Measurements from ENCODE around the gene PPP2R2B.
"Not testable (repeated sequence)": the region's sequence is repeated elsewhere in the genome, so short reads cannot be mapped to it uniquely, and the experiment has no call there.

PPP2R2B gene

DNA sequence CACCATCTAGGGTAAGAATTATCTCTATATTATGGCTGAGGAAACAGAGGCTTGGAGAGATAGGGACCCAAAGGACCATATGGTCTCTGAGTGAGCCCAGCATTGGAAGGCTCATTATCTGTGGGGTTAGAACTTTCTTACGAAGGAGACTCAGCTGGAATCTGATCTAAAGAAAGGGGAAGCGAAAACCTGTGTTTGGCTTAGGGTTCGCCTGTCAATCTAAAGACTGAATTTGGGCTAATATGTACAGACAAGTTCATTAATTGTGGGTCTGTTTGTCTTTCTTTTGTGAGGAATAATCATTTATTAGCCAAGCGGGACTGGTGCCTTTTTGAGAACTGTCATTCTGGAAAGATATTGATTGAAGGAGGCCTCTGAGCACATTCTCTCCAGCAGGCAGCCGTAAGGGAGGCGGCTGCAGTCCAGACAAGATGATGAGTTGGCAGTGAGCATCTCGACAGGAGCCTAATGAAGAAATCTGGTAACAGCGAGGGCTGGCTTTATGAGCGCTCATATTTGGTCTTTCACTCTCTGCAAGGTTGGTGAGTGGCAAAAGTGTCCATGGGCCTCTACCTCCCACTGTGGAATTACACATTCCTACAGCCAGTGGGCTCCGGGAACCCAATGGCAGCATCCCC is 258.4 kb downstream of the PPP2R2B start:
- no peak for DNase-seq (ENCODE audit: low read depth)
- TF ChIP-seq, protein P1, sequence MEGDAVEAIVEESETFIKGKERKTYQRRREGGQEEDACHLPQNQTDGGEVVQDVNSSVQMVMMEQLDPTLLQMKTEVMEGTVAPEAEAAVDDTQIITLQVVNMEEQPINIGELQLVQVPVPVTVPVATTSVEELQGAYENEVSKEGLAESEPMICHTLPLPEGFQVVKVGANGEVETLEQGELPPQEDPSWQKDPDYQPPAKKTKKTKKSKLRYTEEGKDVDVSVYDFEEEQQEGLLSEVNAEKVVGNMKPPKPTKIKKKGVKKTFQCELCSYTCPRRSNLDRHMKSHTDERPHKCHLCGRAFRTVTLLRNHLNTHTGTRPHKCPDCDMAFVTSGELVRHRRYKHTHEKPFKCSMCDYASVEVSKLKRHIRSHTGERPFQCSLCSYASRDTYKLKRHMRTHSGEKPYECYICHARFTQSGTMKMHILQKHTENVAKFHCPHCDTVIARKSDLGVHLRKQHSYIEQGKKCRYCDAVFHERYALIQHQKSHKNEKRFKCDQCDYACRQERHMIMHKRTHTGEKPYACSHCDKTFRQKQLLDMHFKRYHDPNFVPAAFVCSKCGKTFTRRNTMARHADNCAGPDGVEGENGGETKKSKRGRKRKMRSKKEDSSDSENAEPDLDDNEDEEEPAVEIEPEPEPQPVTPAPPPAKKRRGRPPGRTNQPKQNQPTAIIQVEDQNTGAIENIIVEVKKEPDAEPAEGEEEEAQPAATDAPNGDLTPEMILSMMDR (IDR thresholded peaks at IDR 0.05; ENCODE audit: control insufficient read depth, insufficient read depth, low read depth, low read length, missing control alignments): no peak
- no peak overlapping the region for H3K4me3 ChIP-seq (ENCODE audit: control insufficient read depth, low read depth, low read length)

DNA sequence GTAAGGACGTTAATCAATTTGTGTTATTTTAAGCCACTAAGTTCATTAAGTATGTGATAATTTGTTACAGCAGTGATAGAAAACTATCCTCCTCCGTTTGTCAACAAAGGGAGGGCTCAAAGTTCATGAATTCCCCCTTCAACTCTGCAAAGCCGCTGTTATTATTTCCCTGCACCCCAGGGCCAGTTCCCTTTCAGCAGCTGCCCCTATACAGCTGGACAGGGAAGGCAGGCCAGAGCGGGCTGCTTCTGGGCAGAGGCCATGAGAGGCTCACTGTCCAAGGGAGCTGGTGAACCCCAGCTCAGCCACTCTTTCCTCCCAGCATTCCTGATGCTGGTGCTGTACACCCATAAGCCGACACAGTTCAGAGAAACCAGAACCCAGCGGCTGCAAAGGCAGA is 260.1 kb downstream of the PPP2R2B start:
- DNase-seq (ENCODE audit: low read depth): no peak
- H3K4me3 ChIP-seq (ENCODE audit: control insufficient read depth, low read depth, low read length): no peak overlapping the region
- TF ChIP-seq, protein P1 (IDR thresholded peaks at IDR 0.05; ENCODE audit: control insufficient read depth, insufficient read depth, low read depth, low read length, missing control alignments): no peak

DNA sequence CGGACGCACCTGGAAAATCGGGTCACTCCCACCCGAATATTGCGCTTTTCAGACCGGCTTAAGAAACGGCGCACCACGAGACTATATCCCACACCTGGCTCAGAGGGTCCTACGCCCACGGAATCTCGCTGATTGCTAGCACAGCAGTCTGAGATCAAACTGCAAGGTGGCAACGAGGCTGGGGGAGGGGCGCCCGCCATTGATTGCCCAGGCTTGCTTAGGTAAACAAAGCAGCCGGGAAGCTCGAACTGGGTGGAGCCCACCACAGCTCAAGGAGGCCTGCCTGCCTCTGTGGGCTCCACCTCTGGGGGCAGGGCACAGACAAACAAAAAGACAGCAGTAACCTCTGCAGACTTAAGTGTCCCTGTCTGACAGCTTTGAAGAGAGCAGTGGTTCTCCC is 268.8 kb downstream of the PPP2R2B start:
- H3K4me3 ChIP-seq (ENCODE audit: control insufficient read depth, low read depth, low read length); DNase-seq (ENCODE audit: low read depth): not testable (repeated sequence)

DNA sequence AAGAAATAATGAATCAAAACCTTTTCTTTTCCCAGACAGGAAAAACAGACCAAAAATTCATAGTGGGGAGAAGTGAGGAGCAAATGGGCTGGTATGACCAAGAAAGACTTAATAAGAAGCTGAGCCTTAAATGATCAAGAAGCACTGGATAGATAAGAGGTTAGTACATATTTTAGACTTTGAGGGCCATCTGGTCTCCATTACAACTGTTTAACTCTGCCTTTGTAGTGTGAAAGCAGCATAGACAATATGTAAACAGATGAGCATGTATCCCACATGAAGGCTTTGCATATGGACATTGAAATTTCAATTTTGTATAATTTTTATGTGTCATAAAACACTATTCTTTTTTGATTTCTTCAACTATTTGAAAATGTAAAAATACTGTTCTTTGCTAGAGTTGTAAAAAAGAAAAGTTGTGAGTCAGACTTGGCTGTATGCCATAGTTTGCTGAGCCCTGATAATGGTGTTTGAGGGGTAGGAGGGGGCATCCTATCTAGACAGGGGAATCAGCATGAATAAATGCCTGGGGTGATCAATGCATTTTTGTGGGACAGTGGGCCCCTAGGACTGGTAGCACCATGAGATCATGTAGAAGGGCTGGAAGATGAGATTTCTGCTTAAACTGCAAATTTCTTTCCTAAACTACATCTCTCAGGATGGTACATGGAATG is 270.8 kb downstream of the PPP2R2B start:
- no peak for DNase-seq (ENCODE audit: low read depth)
- no peak overlapping the region for H3K4me3 ChIP-seq (ENCODE audit: control insufficient read depth, low read depth, low read length)
- TF ChIP-seq, protein P1 (IDR thresholded peaks at IDR 0.05; ENCODE audit: control insufficient read depth, insufficient read depth, low read depth, low read length, missing control alignments): no peak

DNA sequence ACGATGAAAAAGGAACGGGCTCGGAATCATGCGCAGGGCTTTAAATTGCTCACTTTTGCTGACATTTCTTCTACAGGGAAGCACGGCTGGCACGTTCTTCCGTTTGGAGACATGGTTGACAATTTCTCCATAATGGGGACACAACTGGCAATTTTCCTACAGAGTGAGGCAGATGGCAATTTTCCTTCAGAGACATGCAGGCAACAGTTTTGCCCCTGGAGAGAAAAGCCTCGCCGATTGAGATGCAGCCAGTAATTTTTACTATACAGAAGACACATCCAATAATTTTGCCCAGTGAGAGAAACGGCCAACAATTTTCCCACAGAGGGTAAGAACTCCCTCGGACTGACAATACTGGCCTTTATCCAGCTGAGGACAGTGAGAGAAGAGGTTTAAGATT is 271.7 kb downstream of the PPP2R2B start:
- TF ChIP-seq, protein P1 (IDR thresholded peaks at IDR 0.05; ENCODE audit: control insufficient read depth, insufficient read depth, low read depth, low read length, missing control alignments): no peak
- H3K4me3 ChIP-seq (ENCODE audit: control insufficient read depth, low read depth, low read length): no peak overlapping the region
- DNase-seq (ENCODE audit: low read depth): no peak

DNA sequence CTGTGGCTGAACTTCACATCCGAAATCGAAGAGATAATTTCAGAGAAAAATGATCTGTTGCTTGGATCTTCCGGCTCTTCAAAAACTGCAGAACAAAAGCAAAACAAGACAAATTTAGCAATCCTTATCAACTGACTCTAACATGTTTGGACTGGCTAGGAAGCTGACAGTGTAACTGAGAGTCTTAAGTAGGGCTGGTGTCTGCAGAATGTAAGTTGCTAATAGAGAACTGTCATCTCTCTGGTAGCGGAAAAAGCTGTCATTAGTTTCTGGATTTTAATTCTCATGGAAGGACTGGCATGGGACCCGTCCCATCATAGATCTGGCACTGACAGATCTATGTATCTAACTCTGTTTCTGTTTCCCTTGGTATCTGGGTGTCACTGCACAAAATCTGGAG is 278.2 kb downstream of the PPP2R2B start:
- H3K4me3 ChIP-seq (ENCODE audit: control insufficient read depth, low read depth, low read length): no peak overlapping the region
- DNase-seq (ENCODE audit: low read depth): no peak
- TF ChIP-seq, protein P1 (IDR thresholded peaks at IDR 0.05; ENCODE audit: control insufficient read depth, insufficient read depth, low read depth, low read length, missing control alignments): no peak

DNA sequence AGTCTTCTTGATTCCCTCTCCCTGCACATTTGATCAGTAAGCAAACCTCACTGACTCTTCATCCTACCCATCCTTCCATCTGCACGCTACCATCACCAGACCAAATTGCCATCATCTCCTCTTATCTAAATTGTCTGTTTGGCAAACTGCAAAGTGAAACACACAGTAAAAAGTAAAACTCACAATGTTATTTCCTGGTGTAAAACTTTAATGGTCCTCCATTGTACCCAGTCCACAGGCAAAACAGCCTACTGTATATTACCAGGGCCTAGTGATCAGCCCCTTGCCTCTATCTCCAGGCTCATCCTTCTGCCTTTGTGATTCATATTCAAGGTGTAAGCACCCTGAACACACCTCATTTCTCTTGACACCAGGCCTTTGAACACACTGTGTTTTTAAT is 279.3 kb downstream of the PPP2R2B start:
- H3K4me3 ChIP-seq (ENCODE audit: control insufficient read depth, low read depth, low read length): no peak overlapping the region
- TF ChIP-seq, protein P1 (IDR thresholded peaks at IDR 0.05; ENCODE audit: control insufficient read depth, insufficient read depth, low read depth, low read length, missing control alignments): no peak
- no peak for DNase-seq (ENCODE audit: low read depth)

All from AG09309 (cell line).